NCI-H2107 treated with DMSO at 0.1 percent for 48 hours (cell line): ENCODE measurements around the gene DNAH17.
"Not testable (repeated sequence)": the region's sequence is repeated elsewhere in the genome, so short reads cannot be mapped to it uniquely, and the experiment has no call there.

Source experiments
- DNase-seq: peaks from one replicate; lab custom pipeline; 2025; ENCODE audit not compliant: unreplicated experiment; lab: John Stamatoyannopoulos, UW

DNAH17 gene

GRCh38 chr17:78478757-78479297, 98.4 kb downstream of the DNAH17 start:
- no peak for DNase-seq

- DNase-seq: no peak
Measured at GRCh38 chr17:78477913-78478756, 99.1 kb downstream of the DNAH17 start.

- peak; percentile 44 for DNase-seq
Measured at GRCh38 chr17:78476973-78477372, 100.2 kb downstream of the DNAH17 start.

GRCh38 chr17:78476149-78476548, 101.0 kb downstream of the DNAH17 start:
- no peak for DNase-seq

DNA sequence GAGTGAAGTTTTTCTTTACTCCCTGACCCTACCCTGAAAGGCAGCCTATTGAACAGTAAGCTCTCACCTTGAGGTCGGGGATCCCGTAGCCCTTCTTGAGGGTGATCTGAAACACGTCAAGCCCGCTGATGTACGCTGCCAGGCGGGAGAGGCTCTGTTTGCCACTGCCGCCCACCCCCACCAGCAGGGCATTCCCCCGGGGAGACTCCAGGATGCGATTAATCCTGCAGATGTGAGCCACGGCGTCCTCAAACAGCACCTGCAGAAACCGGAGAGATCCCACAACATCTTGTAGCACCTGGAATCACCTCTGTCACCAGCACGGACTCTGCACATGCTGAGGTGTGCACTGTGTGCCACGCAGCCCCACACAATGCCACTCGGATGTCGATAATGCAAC, 102.0 kb downstream of the DNAH17 start:
- DNase-seq: no peak

GRCh38 chr17:78474614-78475146, 102.5 kb downstream of the DNAH17 start:
- no peak for DNase-seq

GRCh38 chr17:78473951-78474613, 103.1 kb downstream of the DNAH17 start:
- no peak for DNase-seq

DNA sequence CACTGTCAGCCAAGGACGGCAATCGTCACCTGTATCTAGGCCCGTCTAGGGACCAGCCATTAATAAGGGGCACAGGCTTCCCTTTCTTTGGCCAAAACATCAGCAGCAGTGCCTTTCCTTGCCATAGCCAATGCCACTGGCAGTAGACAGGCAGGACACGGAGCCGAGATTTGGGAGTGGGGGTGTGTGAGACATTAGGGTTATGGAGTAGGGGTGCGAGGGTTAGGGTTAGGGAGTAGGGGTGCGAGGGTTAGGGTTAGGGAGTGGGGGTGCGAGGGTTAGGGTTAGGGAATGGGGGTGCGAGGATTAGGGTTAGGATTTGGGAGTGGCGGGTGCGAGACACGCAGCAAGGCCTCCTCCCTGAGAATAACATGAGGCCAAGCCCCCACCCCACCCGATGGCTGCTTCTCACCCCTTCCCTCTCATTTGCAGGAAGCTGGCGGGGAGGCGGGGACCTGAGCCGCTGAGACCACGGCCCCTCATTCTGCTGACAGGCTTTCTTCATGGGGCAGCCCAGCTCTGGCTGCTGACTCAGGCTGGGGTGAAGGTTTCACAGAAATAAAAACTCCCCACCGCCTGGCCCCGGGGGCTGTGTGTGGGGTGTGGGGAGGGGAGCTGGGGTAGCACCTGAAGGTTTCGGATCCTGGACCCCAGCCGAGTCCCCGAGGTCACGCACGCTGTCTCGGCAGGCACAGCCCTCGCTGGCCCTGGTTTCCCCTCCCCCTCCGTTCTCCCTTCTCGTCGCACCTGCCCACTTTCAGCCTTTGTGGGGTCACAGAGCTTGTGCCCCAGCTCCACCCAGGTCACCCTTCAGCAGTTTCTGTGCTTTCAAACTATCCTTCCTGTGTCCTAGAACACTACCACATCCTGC, 104.9 kb downstream of the DNAH17 start:
- DNase-seq: no peak

- no peak for DNase-seq
Measured at GRCh38 chr17:78471635-78472034, 105.6 kb downstream of the DNAH17 start.

GRCh38 chr17:78469443-78469842, 107.8 kb downstream of the DNAH17 start:
- DNase-seq: no peak

DNA sequence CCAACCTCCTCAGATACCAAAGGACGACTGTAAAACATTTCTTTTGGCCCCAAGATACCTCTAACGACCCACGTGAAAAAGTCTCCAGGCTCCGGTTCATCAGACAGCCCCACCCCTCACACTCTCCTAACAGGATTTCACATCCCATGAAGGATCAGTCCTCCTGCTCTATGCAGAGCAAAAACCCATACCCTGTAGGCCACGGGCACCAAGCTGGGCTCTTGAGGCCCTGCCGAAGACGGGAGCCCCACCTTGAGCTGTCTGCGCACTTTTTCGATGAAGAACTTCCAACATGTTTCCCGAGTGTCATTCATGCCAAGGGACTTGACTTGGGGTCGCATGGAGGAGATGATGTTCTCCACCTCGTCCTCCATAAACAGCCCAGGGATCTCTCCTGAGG, 108.8 kb downstream of the DNAH17 start:
- no peak for DNase-seq

DNA sequence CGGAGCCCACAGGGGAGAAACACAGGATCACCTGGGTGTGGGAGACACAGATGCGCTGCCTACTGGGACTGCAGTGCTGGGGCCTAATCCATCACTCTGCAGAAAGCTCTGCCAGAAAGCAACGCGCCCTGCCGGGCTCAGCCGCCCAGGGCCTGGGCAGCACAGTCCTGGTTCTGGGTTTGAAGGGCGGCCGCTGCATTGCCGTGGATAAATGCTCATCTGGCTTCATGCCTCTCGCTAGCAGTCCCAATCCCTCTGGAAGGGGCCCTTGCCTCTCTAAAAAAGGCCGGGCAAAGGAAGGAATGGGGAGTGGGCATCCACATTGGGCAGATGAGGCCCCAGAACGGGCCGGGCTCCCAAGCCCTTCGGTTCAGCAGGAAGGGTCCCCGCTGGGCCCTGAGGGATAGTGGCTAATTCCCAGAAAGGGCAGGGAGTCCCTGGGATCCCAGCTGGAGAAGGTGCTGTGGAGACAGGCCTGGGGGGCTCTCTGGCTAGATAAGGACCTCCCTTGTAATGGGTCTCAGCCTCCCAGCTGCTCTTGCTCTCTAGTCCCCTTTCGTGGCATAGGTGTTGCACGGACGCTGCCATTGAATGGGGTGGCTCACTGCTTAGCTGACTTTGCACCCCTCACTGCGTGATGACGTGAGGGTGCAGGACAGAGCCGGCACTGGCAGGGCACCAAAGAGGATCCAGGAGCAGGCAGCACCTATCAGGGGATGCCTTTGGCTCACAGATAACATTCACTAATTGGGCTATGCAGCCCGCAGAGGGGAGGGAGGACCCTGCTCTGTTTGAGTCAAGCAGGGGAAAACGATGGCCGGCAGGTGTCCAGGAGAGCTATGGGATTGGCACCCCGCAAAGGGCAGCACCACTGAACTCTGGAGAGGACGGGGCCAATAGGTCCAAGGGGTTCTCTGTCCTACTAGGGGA, 110.1 kb downstream of the DNAH17 start:
- no peak for DNase-seq

DNA sequence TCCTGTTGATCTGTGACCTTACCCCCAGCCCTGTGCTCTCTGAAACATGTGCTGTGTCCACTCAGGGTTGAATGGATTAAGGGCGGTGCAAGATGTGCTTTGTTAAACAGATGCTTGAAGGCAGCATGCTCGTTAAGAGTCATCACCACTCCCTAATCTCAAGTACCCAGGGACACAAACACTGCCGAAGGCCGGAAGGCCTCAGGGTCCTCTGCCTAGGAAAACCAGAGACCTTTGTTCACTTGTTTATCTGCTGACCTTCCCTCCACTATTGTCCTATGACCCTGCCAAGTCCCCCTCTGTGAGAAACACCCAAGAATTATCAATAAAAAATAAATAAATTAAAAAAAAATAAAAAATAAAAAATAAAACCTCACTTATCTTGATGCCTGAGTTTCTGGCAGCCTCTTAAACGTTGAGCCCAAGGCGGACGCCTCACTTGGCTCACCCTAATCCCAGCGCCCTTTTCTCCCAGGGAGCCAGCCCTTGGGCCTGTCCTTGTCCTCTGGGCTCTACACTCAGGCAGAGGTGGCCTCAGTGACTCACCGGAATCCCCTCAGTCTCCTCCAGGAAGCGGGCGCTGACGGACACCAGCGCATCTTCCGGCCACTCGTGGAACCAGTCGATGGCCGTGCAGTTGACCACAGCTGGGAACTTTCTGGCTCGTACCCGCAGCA, 110.9 kb downstream of the DNAH17 start:
- not testable (repeated sequence) for DNase-seq

DNA sequence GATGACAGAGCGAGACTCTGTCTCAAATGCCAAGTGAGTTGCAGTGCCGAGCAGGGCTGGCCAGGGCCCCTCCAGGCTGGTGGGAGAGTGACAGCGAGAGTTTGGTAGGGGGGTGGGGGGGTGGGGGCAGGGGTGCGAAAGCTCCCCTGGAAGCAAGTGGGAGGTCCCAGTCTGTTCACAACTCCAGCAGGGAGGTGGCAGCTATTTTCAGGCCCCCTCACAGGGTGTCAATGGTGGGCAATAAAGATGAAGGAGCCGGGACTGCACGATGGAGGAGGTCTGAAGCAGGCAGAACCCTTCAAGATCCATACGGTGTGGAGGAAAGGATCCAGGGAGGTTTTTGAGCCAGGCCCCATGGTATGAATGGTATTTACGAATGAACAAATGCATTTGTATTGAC, 115.0 kb downstream of the DNAH17 start:
- no peak for DNase-seq

DNA sequence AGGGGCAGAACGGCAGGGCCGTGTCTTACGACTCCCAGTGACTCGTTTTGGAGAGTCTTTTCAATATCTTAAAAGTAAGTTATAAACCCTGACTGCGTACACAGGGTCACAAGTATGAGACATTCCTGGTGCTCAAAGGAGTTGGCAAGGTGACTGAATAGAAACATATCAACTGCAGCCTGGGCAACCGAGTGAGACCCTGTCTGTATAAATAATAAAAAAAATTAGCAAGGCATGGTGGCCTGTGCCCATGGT, 115.5 kb downstream of the DNAH17 start:
- no peak for DNase-seq

GRCh38 chr17:78460951-78461798, 116.0 kb downstream of the DNAH17 start:
- no peak for DNase-seq

DNA sequence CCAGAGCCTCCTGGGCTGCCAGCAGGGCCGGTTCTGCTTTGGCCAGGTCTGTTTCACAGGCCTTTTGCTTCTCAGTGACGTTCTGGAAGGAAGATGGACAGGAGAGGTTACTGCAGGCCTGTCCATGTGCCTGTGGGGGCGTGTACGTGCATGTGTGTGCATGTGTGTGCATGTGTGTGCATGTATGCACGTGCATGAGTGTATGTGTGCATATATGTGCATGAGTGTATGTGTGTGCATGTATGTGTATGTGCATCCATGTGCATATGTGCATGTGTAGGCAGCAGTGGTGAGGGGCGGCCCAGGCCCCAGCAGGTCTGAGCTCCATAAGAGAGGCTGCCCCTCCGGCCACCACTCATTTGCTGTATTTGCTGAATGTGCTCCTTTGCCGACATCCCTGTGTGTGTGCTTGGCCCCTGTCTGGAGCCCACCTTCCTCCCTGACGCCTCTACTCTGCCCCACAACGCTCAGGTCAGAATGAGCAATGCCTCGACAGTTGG, 117.0 kb downstream of the DNAH17 start:
- DNase-seq: no peak

DNA sequence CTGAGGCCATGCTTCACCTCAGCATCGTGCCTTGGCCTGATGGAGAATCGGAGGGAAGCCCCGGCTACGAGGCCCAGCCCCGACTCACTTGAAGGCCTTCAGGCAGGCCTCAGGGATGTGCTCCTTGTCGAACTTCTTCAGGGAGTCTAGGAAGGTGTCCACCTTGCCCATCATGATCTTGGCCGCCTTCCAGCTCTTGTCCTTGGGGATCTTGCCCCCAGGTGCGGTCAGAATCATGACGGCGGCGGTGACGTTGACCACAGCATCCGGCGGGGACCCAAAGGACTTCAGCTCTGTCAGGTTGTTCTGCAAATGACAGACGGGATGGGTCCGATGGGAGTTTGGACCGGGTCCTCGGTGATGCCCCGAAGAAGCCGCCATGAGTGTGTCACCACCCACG, 117.5 kb downstream of the DNAH17 start:
- DNase-seq: no peak
